Epithelial cell of esophagus (primary cell): ENCODE data around the gene KBTBD3.
A peak's percentile ranks its signal among the peaks of the same experiment; 100 is the strongest.

Experiments
- DNase-seq: peaks from one replicate; pipeline ENCODE4 v3.0.0; 2010; ENCODE audit warnings: low read depth
- H3K4me3 ChIP-seq: 2 replicates; pipeline ENCODE4 v1.5.1; 2011; ENCODE audit warnings: mild to moderate bottlenecking, low read length, control low read depth
- CTCF ChIP-seq: IDR thresholded peaks from 2 replicates; pipeline ENCODE4 v1.5.1; 2011; ENCODE audit warnings: low read depth, mild to moderate bottlenecking, low read length, control low read depth, inconsistent platforms; ENCODE audit not compliant: insufficient read depth; ENCODE audit errors: missing control alignments

Gene KBTBD3

GRCh38 chr11:106001304-106002012 is 75.7 kb downstream of the KBTBD3 start:
- no peak for TF ChIP-seq CTCF
- DNase-seq: peak; percentile 50
- no peak overlapping the region for H3K4me3 ChIP-seq
